Upper lobe of left lung (tissue), 6 donors: Measurements from ENCODE around the gene ANKLE2. TPM values are rescaled to one million over a fixed set of nuclear protein-coding genes. Genes with fewer than 3 reads are reported as not detected.

ENCODE experiments used
- ATAC-seq, 2 donors: fragments of 200-7000 bp; cut with Tn5 transposase; one replicate each; pipeline ENCODE4 v1.9.1; 2022; ENCODE audit warnings: mild to moderate bottlenecking in 2 of 2, moderate library complexity in 2 of 2; ENCODE audit not compliant: low FRiP score in 2 of 2
- DNase-seq, 2 donors: peaks; one replicate each; pipeline ENCODE4 v3.0.0-alpha.2; 2019 to 2020
- H3K27ac ChIP-seq, 4 donors: fragments of 200-600 bp; sonication (generic); one replicate each; pipeline ENCODE4 v1.5.1; 2016 to 2019
- H3K27me3 ChIP-seq, 4 donors: fragments of 200-600 bp; sonication (generic); one replicate each; pipeline ENCODE4 v1.5.1; 2017 to 2019
- H3K36me3 ChIP-seq, 4 donors: fragments of 200-600 bp; sonication (generic); one replicate each; pipeline ENCODE4 v1.5.1; 2016 to 2019
- H3K4me1 ChIP-seq, 4 donors: fragments of 200-600 bp; sonication (generic); one replicate each; pipeline ENCODE4 v1.5.1; 2018 to 2019
- H3K4me3 ChIP-seq, 4 donors: fragments of 200-600 bp; sonication (generic); one replicate each; pipeline ENCODE4 v1.5.1; 2017 to 2019; ENCODE audit warnings: mild to moderate bottlenecking in 2 of 4, moderate library complexity in 1 of 4
- H3K9me3 ChIP-seq, 4 donors: fragments of 200-600 bp; sonication (generic); one replicate each; pipeline ENCODE4 v1.5.1; 2018 to 2019
- EP300 ChIP-seq, 4 donors: sonication (generic); formaldehyde crosslinking; IDR thresholded peaks; one replicate each; pipeline ENCODE4 v1.5.1; 2017; ENCODE audit warnings: antibody characterized with exemption in 4 of 4, control low read depth in 2 of 4
- POLR2A ChIP-seq, 4 donors: fragments of 450-650 bp; IDR thresholded peaks; one replicate each; pipeline ENCODE4 v1.5.1; 2016 to 2017; ENCODE audit warnings: antibody characterized with exemption in 4 of 4, mild to moderate bottlenecking in 2 of 4
- POLR2AphosphoS5 ChIP-seq, 2 donors: sonication (generic); formaldehyde crosslinking; IDR thresholded peaks; one replicate each; pipeline ENCODE4 v1.5.1; 2017; ENCODE audit warnings: antibody characterized with exemption in 2 of 2
- WGBS, 2 donors: methylation state at CpG; one replicate each; pipeline ENCODE4 v1.1.5; 2017 to 2018; 5-methylcytosine and 5-hydroxymethylcytosine counted together
- total RNA-seq, 6 donors: library from RNA; depleted of rRNA in 4 of 6; stranded (reverse); fragments of >200 nt in 4 of 6; gene quantifications; one replicate each; pipeline versions ENCODE4 v1.1.0 to v1.2.1, GENCODE V29; 2016 to 2021
- TF ChIP-seq, protein P1 (sequence below), 6 experiments: fragments of 450-650 bp in 4 of 6; fragments of 200-600 bp in 2 of 6; sonication (generic) in 2 of 6; IDR thresholded peaks; one replicate each; pipeline ENCODE4 v1.5.1; 2016 to 2019; ENCODE audit warnings: antibody characterized with exemption in 6 of 6
- donor health status: DM: no; HTN: no; CAD: no; lungs with moderate emphysema.
- donor health status: DM: no; HTN: yes; CAD: no; lungs with severe emphysema.

ANKLE2 gene
- total RNA-seq, 6 donors from 2014 or later: 44.3 to 153 (median 78.0) TPM

- WGBS, 2 donors: 0% methylated on average over 6 to 41 of the region's 94 CpGs
- peak; percentile 94 to 98 for ATAC-seq
- Histone ChIP-seq H3K4me1 (peaks cover 13 to 25% (median 21%) of the 10 kb centered on the region in 4 donors), H3K27me3 (no peaks in the 10 kb centered on the region), H3K9me3 (no peaks in the 10 kb centered on the region), H3K4me3 (peak within 1 kb of the TSS; percentile 55 to 99 (median 96)), H3K36me3 (peaks cover 0 to 8% (median 6%) of the 10 kb centered on the region in 4 donors), H3K27ac (peak within 1 kb of the TSS; percentile 49 to 85 (median 72))
- peak; percentile 86 to 98 for DNase-seq
- TF ChIP-seq EP300 (IDR thresholded peaks at IDR 0.05): peak in 1 of 4 donors; percentile 4
- peak; percentile 73 to 75 for TF ChIP-seq POLR2AphosphoS5 (IDR thresholded peaks at IDR 0.05)
- TF ChIP-seq POLR2A (IDR thresholded peaks at IDR 0.05): peak in 2 of 4 donors; percentile 30 to 82
- TF ChIP-seq, protein P1, sequence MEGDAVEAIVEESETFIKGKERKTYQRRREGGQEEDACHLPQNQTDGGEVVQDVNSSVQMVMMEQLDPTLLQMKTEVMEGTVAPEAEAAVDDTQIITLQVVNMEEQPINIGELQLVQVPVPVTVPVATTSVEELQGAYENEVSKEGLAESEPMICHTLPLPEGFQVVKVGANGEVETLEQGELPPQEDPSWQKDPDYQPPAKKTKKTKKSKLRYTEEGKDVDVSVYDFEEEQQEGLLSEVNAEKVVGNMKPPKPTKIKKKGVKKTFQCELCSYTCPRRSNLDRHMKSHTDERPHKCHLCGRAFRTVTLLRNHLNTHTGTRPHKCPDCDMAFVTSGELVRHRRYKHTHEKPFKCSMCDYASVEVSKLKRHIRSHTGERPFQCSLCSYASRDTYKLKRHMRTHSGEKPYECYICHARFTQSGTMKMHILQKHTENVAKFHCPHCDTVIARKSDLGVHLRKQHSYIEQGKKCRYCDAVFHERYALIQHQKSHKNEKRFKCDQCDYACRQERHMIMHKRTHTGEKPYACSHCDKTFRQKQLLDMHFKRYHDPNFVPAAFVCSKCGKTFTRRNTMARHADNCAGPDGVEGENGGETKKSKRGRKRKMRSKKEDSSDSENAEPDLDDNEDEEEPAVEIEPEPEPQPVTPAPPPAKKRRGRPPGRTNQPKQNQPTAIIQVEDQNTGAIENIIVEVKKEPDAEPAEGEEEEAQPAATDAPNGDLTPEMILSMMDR (IDR thresholded peaks at IDR 0.05): peak in 1 of 6 experiments; percentile 26
These were observed 51.1 kb downstream of the ANKLE2 start, which contains the start of gene PGAM5 for GRCh38 chr12:132710405-132711079. Gene PGAM5, plus strand, starts transcription at chr12:132710842. Its CDS starts 35 bp downstream, at chr12:132710877.

GRCh38 chr12:132710043-132710404 is 51.6 kb downstream of the ANKLE2 start:
- ATAC-seq: peak; percentile 24 to 48
- Histone ChIP-seq H3K4me1 (peaks cover 13 to 25% (median 21%) of the 10 kb centered on the region in 4 donors), H3K27me3 (no peaks in the 10 kb centered on the region), H3K36me3 (peaks cover 0 to 4% (median 3%) of the 10 kb centered on the region in 4 donors), H3K9me3 (no peaks in the 10 kb centered on the region), H3K27ac (peak overlapping the region; percentile 49 to 85 (median 72)), H3K4me3 (peak overlapping the region; percentile 55 to 99 (median 96))
- WGBS, 2 donors: 2 to 6% methylated on average over 10 to 25 of the region's 26 CpGs
- TF ChIP-seq, protein P1 (IDR thresholded peaks at IDR 0.05): no peak
- TF ChIP-seq EP300 (IDR thresholded peaks at IDR 0.05): no peak
- TF ChIP-seq POLR2A (IDR thresholded peaks at IDR 0.05): no peak
- TF ChIP-seq POLR2AphosphoS5 (IDR thresholded peaks at IDR 0.05): no peak
- no peak for DNase-seq

GRCh38 chr12:132708150-132708549 is 53.5 kb downstream of the ANKLE2 start:
- TF ChIP-seq POLR2AphosphoS5 (IDR thresholded peaks at IDR 0.05) (no peak), EP300 (IDR thresholded peaks at IDR 0.05) (no peak), POLR2A (IDR thresholded peaks at IDR 0.05) (no peak)
- TF ChIP-seq, protein P1 (IDR thresholded peaks at IDR 0.05): no peak
- Histone ChIP-seq H3K4me3 (no peak overlapping the region), H3K4me1 (peaks cover 13 to 25% (median 21%) of the 10 kb centered on the region in 4 donors), H3K27ac (no peak overlapping the region), H3K27me3 (no peaks in the 10 kb centered on the region), H3K9me3 (no peaks in the 10 kb centered on the region), H3K36me3 (peaks cover 0 to 4% (median 0%) of the 10 kb centered on the region in 4 donors)
- WGBS, 2 donors: 86 to 96% methylated on average over 2 of the region's 2 CpGs
- ATAC-seq (no peak), DNase-seq (no peak)

DNA sequence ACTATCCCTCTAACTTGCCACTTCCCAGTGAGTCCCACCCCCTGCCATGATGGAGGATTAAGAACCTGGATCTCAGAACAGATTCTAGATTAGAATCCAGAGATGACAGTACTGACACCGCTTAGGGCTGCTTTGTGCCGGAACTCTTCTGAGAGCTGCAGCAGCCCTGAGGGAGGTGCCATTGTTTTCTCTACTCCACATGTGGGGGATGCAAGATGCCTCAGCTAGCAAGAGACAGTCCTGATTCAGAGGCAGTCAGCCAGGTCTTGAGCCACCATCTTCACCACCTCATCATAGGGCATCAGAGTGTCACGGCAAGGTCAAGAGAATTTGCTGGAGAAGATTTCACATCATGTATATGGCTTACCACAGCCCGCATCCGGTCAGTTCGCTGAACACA is 54.4 kb downstream of the ANKLE2 start:
- no peak for ATAC-seq
- Histone ChIP-seq H3K36me3 (peaks cover 0 to 8% (median 0%) of the 10 kb centered on the region in 4 donors), H3K4me1 (peaks cover 12 to 21% (median 18%) of the 10 kb centered on the region in 4 donors), H3K27ac (no peak overlapping the region), H3K4me3 (no peak overlapping the region), H3K9me3 (no peaks in the 10 kb centered on the region), H3K27me3 (no peaks in the 10 kb centered on the region)
- TF ChIP-seq POLR2AphosphoS5 (IDR thresholded peaks at IDR 0.05): no peak
- TF ChIP-seq, protein P1 (IDR thresholded peaks at IDR 0.05): no peak
- WGBS, 2 donors: 92 to 93% methylated on average over 6 of the region's 6 CpGs
- no peak for DNase-seq
